Stimulated activated CD4-positive, alpha-beta T cell treated with anti-CD3 and anti-CD28 coated beads, Interleukin-2, amount 100 ng/mL, for 48 hours (primary cell): Measurements from ENCODE around the gene KCNT2.
"Not testable (repeated sequence)": the region's sequence is repeated elsewhere in the genome, so short reads cannot be mapped to it uniquely, and the experiment has no call there.

Source experiments
- DNase-seq, 2 donors: peaks; one replicate each; pipeline ENCODE4 v3.0.0-alpha.2; 2020

KCNT2 gene

GRCh38 chr1:196608390-196609369 is at the start of gene KCNT2:
Gene KCNT2 (minus strand): TSS chr1:196608440. CDS start chr1:196608309, 131 bp downstream.
- DNase-seq = peak in 1 of 2 donors; percentile 1

GRCh38 chr1:196655494-196655893 is 47.3 kb upstream of the KCNT2 start:
- no peak for DNase-seq

DNA sequence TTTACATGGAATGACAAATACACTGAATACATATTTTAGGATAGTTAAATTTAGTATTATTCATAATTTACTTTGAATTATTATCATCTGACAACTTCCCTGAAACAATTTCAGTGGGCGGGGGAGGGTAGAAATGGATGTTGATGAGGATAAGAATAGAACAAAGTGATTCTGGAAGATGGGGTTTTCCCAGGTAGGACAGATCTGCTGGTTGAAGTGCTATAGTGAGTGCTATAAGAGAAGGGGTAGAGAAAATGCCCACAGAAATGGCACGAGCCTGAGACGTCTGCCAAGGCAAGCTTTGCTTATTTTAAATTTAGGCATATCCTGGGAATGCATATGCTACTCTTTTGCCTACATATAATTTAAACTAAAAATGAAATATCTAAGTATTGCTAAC is 46.8 kb upstream of the KCNT2 start:
- no peak for DNase-seq

- no peak for DNase-seq
Observed at GRCh38 chr1:196654271-196654670, 46.0 kb upstream of the KCNT2 start.

GRCh38 chr1:196651637-196652215 is 43.5 kb upstream of the KCNT2 start, which contains the start of gene CFH:
Gene CFH (plus strand): TSS chr1:196652043. CDS start chr1:196652118, 75 bp downstream.
- DNase-seq = no peak

GRCh38 chr1:196651079-196651478 is 42.8 kb upstream of the KCNT2 start:
- DNase-seq = no peak

DNA sequence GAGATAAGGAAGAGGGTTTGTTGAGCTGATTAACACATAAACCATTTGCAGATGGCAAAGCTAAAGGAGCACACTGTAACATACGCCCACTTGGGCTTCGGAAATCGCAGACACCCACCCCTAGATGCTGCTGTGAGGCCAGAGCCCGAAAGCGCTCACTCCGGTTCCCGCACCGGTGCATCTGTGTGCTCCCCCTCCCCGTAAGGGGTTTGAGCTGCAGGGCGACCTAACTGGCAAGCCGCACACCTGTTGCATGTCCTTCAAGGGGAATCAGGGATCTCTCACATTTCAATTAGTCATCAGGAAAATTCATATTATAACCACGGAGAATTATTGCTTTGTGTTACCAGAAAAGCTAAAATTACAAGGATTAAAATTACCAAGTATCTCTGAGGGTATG is 42.2 kb upstream of the KCNT2 start:
- DNase-seq = no peak

DNA sequence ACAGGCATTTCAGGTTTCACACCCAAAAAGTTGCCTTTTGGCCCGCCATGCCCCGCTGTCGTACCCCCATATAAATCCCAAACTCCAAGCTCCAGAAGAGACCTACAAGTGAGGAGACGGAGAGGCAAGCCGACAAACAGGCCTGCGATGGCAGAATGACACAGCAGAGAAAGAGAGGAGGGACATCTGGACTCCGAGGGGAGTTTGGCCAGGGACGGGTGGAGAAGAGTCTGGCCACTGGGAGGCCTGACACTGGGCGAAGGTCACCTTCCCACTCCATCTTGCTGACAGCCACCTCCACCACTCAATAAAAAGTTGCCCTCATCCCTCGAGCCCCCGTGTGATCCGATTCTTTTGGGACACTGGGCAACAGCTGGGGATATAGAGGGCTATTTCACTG is 41.8 kb upstream of the KCNT2 start:
- DNase-seq = no peak

DNA sequence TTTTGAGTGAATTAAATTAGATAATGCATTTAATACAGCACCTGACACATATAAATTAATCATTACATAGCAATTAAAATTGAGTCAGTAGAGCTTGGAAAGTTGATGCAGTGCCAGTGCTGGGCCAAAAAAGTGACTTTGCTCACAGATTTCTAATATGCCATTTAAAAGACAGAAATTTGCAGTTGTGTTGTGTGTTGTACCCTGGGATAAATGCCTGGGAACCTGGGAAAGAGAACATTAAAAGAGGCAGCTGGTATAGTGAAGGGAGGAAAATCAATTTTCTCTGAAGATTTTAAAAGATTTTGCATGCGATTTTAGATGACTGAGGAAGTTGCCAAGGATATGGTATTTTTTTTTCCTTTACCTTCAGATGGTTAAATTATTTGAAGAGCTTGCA is 32.7 kb upstream of the KCNT2 start:
- no peak for DNase-seq

GRCh38 chr1:196639291-196639690 is 31.1 kb upstream of the KCNT2 start:
- not testable (repeated sequence) for DNase-seq

GRCh38 chr1:196638466-196638865 is 30.2 kb upstream of the KCNT2 start:
- no peak for DNase-seq

DNA sequence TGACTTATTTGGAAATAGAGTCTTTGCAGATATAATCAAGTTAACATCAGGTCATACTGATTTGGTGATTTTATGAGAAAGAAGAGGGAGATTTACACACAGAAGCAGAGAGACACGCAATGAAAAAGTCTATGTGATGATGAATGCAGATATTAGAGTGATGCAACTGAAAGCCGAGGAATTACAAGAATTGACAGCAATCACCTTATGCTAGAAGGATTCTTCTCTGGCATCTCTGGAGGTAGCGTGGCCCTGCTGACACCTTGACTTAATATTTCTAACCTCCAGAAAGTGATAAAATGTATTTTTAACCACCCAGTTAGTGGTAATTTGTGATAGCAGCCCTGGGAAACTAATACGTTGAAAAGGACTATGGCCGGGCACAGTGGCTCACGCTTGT is 29.4 kb upstream of the KCNT2 start:
- DNase-seq = no peak

DNA sequence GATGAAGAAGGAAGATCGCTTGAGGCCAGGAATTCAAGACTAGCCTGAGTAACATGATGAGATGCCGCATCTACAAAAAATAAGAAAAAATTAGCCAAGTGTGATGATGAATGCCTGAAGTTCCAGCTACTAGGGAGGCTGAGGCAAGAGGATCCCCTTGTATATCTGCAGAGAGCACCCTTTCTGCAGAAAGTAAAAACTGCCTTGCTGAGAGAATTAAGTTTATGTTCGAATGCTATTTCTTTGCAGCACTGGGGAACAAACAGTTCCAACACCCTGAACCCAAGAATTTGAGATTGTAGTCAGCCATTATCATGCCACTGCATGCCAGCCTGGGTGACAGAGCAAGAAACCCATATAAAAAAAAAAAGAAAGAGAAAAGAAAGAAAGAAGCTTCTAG is 20.6 kb upstream of the KCNT2 start:
- no peak for DNase-seq

DNA sequence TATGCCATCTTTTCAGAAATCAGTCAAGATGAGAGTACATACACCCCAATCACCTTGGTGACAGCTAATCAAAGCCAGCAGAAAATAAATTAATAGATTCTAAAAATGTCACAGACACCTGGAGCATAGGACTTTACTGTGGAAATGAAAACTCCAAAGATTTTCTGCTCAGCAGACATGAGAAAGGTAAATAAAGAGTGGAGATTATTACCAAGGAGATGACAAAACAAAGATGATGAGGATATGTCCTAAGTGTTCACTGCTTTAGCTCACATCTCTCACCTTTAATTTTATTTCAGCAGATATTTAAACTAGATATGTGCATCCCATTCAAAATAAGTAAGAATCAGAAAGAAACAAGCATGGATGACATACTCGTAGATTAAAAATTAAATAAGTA is 14.8 kb upstream of the KCNT2 start:
- no peak for DNase-seq

GRCh38 chr1:196619721-196620120 is 11.5 kb upstream of the KCNT2 start:
- no peak for DNase-seq

DNA sequence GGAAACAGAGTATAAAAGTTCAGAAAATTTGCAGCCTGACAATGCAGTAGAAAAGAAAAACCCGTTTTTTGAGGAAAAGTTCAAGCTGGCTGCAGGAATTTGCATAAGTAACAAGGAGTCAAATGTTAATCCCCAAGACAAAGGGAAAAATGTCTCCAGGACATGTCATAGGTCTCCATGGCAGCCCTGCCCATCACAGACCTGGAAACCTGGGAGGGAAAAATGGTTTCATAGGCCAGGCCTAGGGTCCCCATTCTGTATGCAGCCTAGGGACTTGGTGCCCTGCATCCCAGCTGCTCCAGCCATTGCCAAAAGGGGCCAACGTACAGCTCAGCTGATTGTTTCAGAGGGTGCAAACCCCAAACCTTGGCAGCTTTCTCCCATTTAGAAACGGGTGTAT is 3.6 kb upstream of the KCNT2 start:
- no peak for DNase-seq

DNA sequence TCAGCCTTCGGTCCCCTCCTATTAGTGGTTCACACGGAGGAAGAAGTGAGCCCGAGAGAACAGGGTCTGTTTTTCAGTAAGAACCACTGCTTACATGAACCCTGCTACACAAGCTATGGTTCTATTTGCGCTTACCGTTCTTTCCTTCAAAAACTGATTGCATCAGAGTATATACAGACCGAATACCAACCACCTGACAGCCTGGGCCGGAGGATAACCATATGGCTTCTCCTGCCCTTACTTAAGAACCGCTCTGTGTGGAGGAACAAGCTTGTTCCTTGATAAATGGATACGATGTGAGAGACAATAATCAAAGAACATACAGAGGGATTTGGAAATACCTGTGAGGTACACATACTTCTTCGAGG is 1.1 kb upstream of the KCNT2 start:
- no peak for DNase-seq

- DNase-seq = no peak
Observed at GRCh38 chr1:196607981-196608380, 259 bp downstream of the KCNT2 start.

- no peak for DNase-seq
Observed at GRCh38 chr1:196603651-196604050, 4.6 kb downstream of the KCNT2 start.

DNA sequence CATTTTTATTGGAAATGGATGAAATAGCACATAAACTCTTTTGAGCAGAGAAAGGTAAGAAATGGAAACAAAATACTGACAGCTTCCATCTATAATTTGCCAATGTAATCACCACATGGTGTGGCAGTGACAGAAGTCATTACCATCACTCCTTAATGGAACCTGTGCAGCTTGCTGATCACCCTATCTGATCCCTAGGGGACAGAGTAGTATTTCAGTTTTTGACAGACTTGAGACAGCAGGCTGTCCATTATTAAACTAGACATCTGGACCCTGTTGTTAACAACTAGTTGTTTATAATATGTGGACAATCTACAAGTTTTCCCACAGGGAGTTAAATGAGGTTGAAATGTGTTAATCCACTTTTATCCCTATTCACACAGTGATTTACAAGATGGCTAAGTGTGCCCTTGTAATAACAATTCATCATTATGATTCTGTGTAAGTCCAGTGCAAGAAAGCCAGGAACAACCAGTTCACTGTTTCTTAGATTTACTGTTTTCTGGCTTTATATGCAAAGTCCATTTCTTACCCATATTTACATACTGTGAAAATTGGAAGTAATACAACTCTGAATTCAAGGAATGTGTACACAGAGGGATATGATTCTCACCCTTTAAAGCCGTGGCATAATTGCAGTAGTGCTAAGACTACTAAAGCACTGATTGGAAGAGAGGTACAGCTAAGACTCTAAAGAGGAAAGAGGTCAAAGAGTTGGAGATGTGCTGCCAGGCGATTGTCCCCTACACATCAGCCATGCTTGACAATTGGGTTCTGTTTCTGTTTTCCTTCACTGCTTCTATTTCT is 9.1 kb downstream of the KCNT2 start:
- no peak for DNase-seq

DNA sequence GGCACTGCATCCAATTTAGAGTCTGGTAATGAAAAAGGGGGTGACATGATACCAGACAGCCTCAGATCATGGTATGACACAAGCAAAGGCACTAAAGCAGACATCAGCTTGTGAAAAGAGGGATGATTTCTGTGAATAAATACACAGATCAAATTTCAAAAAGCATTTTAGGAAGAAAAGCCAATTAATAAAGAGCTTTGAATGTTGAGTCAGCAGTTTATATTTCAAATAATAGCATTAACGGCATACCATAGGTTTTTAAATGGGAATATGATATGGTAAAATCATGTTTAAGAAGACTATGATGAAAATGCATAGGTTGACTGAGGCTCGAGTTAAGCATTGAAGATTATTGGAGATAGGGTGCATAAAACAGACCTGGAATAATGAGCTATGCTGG is 13.5 kb downstream of the KCNT2 start:
- DNase-seq = no peak

GRCh38 chr1:196593955-196594354 is 14.3 kb downstream of the KCNT2 start:
- no peak for DNase-seq

GRCh38 chr1:196590959-196591358 is 17.3 kb downstream of the KCNT2 start:
- no peak for DNase-seq
